NT2/D1 (cell line): ENCODE data around the gene GRB10.
"Not testable (repeated sequence)": the region's sequence is repeated elsewhere in the genome, so short reads cannot be mapped to it uniquely, and the experiment has no call there.

Experiments
- DNase-seq: peaks from one replicate; pipeline ENCODE4 v3.0.0-alpha.2; 2011; ENCODE audit warnings: low read depth, low spot score
- H3K27me3 ChIP-seq: 2 replicates; pipeline ENCODE4 v1.6.0; 2011; ENCODE audit warnings: mild to moderate bottlenecking; ENCODE audit not compliant: insufficient read length, insufficient read depth
- H3K36me3 ChIP-seq: 2 replicates; pipeline ENCODE4 v1.6.1; 2011; ENCODE audit warnings: mild to moderate bottlenecking, low read length, mixed read lengths; ENCODE audit not compliant: insufficient read depth, insufficient read length
- H3K4me1 ChIP-seq: 2 replicates; pipeline ENCODE4 v1.5.1; 2011; ENCODE audit not compliant: insufficient read depth, insufficient read length
- H3K4me3 ChIP-seq: 2 replicates; pipeline ENCODE4 v1.5.1; 2011; ENCODE audit warnings: low read depth; ENCODE audit not compliant: insufficient read length
- H3K9ac ChIP-seq: 2 replicates; pipeline ENCODE4 v1.6.0; 2011; ENCODE audit warnings: low read depth; ENCODE audit not compliant: insufficient read length
- H3K9me3 ChIP-seq: 2 replicates; pipeline ENCODE4 v1.5.1; 2011; ENCODE audit warnings: mild to moderate bottlenecking, low read length; ENCODE audit not compliant: insufficient read depth
- SUZ12 ChIP-seq: IDR thresholded peaks from 2 replicates; pipeline ENCODE4 v1.6.1; 2011; ENCODE audit not compliant: insufficient read length, insufficient read depth; ENCODE audit errors: extremely low read depth
- YY1 ChIP-seq: IDR thresholded peaks from 2 replicates; pipeline ENCODE4 v1.6.1; 2011; ENCODE audit not compliant: insufficient read length, insufficient read depth
- ZNF274 ChIP-seq: IDR thresholded peaks from 2 replicates; pipeline ENCODE4 v1.6.1; 2011; ENCODE audit warnings: mild to moderate bottlenecking, low read depth, low read length

Gene GRB10

DNA sequence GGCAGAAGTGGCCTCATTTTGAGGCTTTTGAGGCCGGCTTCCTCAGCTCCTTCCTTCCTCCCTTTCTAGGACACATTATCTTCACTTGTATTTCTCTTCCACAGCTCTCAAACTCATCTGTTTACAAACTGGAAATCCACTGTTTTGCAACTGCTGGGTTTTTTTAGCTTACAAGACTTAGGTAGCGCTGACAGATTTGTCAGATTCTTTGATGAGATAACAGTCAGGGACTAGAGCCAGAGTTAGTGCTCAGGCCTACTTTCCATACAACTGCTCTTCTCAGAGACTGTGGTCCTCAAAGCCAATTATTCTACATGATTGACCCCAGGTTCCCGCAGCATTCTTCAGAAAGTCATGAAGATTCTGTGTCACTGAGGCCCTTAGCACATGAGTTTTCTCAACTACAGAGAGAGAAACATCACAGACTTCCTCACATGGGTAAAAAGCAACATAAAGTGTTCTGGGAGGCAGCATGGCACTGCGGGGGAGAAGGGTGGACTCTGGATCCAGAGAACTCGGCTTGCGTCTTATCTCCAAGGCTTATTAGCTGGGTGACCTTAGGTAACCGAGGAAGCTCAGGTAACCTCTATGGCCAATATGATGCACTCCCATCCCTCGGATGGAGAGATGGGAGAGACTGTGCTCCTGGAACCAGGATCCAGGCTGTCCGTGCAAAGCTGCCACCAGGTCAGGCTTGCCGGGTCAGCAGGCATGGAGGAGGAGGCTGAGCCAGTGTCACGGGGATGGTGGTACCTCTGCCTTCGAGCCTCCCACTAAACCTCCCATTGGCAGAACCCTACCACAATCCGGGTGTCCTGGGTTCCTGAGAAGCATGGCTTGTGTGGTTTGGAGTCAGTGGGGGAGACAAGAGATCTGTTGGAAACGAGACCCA lies 228.0 kb downstream of the GRB10 start:
- H3K27me3 ChIP-seq, result no peaks in the 10 kb centered on the region
- peaks cover 5% of the 10 kb centered on the region for H3K4me1 ChIP-seq
- no peak overlapping the region for H3K4me3 ChIP-seq
- H3K9ac ChIP-seq, result no peak overlapping the region
- H3K36me3 ChIP-seq, result no peaks in the 10 kb centered on the region
- TF ChIP-seq SUZ12 (no peak), YY1 (no peak), ZNF274 (no peak)
- no peak for DNase-seq
- H3K9me3 ChIP-seq, result no peaks in the 10 kb centered on the region

DNA sequence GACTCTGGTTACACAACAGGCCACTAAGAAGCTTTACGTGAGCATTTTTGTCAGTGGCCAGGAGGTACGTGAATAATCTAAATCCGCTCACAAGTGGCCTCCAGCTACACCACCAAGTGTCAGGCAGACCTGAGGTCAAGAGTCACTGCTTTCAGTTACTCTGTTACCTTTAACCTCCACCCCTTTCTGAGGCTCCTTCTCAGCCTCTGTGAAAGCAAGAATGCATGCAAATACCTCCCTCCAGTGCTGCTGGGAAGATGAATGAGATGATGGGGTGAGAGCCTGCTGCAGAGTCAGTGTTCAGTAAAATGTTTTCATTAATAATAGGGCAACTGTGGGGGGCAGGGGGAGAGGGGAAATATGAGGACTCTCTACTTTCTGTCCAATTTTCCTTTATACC lies 228.7 kb downstream of the GRB10 start:
- Histone ChIP-seq H3K27me3 (no peaks in the 10 kb centered on the region), H3K4me3 (no peak overlapping the region), H3K4me1 (peaks cover 3% of the 10 kb centered on the region), H3K9me3 (no peaks in the 10 kb centered on the region), H3K9ac (no peak overlapping the region), H3K36me3 (no peaks in the 10 kb centered on the region)
- DNase-seq, result no peak
- TF ChIP-seq ZNF274, result no peak
- no peak for TF ChIP-seq SUZ12
- TF ChIP-seq YY1, result no peak

DNA sequence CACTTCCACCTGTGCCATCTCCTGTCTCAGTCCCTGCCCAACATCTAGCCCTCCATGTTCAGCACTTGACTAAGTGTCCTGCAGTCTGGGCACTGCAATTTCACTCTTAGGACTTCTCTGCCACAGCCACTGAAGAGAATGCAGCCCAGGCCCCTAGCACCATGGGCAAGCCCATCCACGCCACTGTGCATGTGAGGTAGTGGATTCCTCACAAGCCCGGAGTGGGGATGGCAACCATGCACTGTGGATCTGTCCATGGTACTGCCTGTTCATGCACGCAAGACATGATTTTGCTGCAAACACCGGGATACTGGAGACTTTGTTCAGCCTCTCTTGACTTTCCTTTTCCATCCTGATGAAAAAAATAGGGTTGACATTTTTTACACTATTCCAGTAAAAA lies 229.8 kb downstream of the GRB10 start:
- Histone ChIP-seq H3K36me3 (no peaks in the 10 kb centered on the region), H3K27me3 (no peaks in the 10 kb centered on the region), H3K4me3 (no peak overlapping the region), H3K9ac (no peak overlapping the region), H3K9me3 (no peaks in the 10 kb centered on the region), H3K4me1 (peaks cover 2% of the 10 kb centered on the region)
- TF ChIP-seq ZNF274 (no peak), YY1 (no peak), SUZ12 (no peak)
- DNase-seq, result no peak

DNA sequence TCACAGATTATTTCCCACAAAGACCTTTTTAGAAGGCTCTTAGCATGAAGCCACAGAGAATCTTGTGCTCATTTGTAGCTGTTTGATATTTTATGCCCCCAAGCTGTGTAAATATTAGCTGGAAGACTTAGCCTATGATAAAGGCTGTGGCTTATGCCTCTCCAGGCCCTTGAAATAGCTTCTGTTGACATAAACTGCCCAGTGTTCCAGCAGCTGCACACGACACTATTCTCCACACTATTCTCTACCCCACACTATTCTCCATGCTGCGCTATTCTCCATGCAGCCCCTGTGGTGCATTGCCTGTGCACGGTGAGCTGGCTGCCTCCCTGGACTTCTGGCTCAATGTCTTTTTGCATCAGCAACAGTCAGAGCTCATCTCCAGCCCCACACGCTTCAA lies 230.6 kb downstream of the GRB10 start:
- no peak overlapping the region for H3K9ac ChIP-seq
- no peak for DNase-seq
- peaks cover 2% of the 10 kb centered on the region for H3K4me1 ChIP-seq
- H3K9me3 ChIP-seq, result no peaks in the 10 kb centered on the region
- no peak overlapping the region for H3K4me3 ChIP-seq
- no peaks in the 10 kb centered on the region for H3K36me3 ChIP-seq
- no peaks in the 10 kb centered on the region for H3K27me3 ChIP-seq
- TF ChIP-seq ZNF274 (no peak), SUZ12 (no peak), YY1 (no peak)

DNA sequence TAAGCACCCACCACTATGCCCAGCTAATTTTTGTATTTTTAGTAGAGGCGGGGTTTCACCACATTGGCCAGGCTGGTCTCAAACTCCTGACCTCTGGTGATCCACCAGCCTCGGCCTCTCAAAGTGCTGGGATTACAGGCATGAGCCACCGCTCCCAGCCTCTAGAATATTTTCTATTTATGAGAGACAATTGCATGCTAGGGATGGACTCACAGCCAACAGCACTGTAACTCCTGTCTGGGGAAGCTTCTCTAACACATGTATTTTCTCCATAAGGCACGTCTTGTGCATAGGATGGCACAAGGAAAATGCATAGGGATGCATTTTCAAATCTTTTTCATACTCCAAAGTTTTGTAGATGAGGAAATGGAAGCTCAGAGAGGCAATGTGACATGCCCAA lies 237.1 kb downstream of the GRB10 start:
- H3K4me1 ChIP-seq, H3K4me3 ChIP-seq, H3K9ac ChIP-seq, H3K27me3 ChIP-seq, H3K36me3 ChIP-seq, H3K9me3 ChIP-seq, DNase-seq: not testable (repeated sequence)

DNA sequence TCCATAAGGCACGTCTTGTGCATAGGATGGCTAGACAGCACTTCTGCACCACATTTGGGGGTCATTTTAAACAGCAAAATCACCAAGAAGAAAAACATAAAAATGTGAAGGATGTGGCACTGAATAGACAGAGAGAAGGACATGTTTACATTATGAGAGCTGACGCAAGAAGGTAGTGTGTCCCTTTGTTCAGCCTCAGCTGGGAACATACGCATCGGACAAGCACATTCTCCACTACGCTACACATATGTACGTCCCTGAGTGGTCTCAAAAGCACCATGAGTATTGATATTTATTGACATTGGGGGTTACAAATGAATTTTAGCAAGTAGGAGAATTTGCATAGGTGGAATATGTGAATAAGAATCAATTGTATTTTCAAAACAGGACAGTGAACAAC lies 237.7 kb downstream of the GRB10 start:
- TF ChIP-seq SUZ12, result no peak
- no peak for TF ChIP-seq YY1
- no peaks in the 10 kb centered on the region for H3K9me3 ChIP-seq
- no peak overlapping the region for H3K9ac ChIP-seq
- no peak overlapping the region for H3K4me3 ChIP-seq
- H3K4me1 ChIP-seq, result no peaks in the 10 kb centered on the region
- no peaks in the 10 kb centered on the region for H3K36me3 ChIP-seq
- DNase-seq, result no peak
- H3K27me3 ChIP-seq, result no peaks in the 10 kb centered on the region

DNA sequence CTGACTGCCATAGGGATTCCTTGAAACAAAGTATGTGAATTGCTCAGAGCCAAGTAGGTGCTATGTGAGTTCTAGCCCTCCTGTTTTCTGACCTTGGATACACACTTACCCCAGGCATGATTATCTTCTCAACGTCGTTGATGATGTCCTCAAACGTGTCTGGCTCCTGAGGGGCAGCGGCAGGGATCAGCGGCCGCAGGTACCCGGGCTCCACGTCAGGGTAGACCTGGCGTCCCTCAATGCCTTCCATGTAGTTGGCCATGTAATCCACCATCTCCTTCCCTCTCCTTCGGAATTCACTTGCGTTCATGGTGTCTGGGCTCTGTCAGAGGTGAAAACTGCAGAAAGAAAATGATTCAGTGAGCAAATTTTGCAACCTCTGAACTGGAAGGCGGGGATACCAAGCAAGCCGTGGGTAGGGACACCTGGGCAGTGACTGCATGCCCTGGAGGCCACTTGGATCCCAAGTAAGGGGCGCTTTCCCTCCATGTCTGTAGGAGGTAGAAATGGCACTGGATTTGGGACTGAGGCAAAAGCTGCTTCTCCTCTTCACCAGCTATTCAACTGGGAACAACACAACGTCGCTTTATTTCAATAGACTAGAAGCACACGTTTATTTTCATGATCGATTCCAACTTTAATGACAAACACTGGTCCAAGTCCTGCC lies 238.8 kb downstream of the GRB10 start:
- Histone ChIP-seq H3K36me3 (no peaks in the 10 kb centered on the region), H3K27me3 (no peaks in the 10 kb centered on the region), H3K4me1 (no peaks in the 10 kb centered on the region), H3K9ac (no peak overlapping the region), H3K9me3 (no peaks in the 10 kb centered on the region), H3K4me3 (no peak overlapping the region)
- no peak for DNase-seq
- TF ChIP-seq SUZ12 (no peak), YY1 (no peak), ZNF274 (no peak)
